Liver (tissue), 3 donors: Measurements from ENCODE around the gene CAPSL.
"Not testable (repeated sequence)": the region's sequence is repeated elsewhere in the genome, so short reads cannot be mapped to it uniquely, and the experiment has no call there.

ENCODE experiments used
- GABPA ChIP-seq, 2 donors: IDR thresholded peaks in 1 of 2; conservative IDR thresholded peaks in 1 of 2; 2 replicates each; pipeline ENCODE4 v1.6.1; 2016; ENCODE audit warnings: antibody characterized with exemption in 2 of 2, mild to moderate bottlenecking in 1 of 2, moderate library complexity in 1 of 2
- REST ChIP-seq: IDR thresholded peaks from 2 replicates; pipeline ENCODE4 v1.6.1; 2016; ENCODE audit warnings: antibody characterized with exemption, mild to moderate bottlenecking
- YY1 ChIP-seq: IDR thresholded peaks from 2 replicates; pipeline ENCODE4 v1.6.1; 2016; ENCODE audit warnings: antibody characterized with exemption, mild to moderate bottlenecking
- TF ChIP-seq, protein P1 (sequence below): fragments of 150-350 bp; IDR thresholded peaks from 2 replicates; pipeline ENCODE4 v1.5.1; 2017; ENCODE audit warnings: improper control_type of control experiment, low read depth, low read length; ENCODE audit not compliant: missing input control
- donor health status: healthy.
- donor health status: healthy.

GRCh38 chr5:35856186-35856764, 82.1 kb downstream of the CAPSL start:
- TF ChIP-seq, protein P1, sequence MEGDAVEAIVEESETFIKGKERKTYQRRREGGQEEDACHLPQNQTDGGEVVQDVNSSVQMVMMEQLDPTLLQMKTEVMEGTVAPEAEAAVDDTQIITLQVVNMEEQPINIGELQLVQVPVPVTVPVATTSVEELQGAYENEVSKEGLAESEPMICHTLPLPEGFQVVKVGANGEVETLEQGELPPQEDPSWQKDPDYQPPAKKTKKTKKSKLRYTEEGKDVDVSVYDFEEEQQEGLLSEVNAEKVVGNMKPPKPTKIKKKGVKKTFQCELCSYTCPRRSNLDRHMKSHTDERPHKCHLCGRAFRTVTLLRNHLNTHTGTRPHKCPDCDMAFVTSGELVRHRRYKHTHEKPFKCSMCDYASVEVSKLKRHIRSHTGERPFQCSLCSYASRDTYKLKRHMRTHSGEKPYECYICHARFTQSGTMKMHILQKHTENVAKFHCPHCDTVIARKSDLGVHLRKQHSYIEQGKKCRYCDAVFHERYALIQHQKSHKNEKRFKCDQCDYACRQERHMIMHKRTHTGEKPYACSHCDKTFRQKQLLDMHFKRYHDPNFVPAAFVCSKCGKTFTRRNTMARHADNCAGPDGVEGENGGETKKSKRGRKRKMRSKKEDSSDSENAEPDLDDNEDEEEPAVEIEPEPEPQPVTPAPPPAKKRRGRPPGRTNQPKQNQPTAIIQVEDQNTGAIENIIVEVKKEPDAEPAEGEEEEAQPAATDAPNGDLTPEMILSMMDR = not testable (repeated sequence)
- TF ChIP-seq REST; GABPA (IDR thresholded peaks at IDR 0.05 in 1 of 2, conservative IDR thresholded peaks at IDR 0.05 in 1 of 2); YY1: not testable (repeated sequence)
